IPS-18a (cell line): Measurements from ENCODE around the gene EHF.

Experiments
- H3K27ac ChIP-seq: one replicate; pipeline ENCODE4 v1.5.1; 2013; ENCODE audit warnings: low read length
- H3K27me3 ChIP-seq: one replicate; pipeline ENCODE4 v1.6.1; 2013; ENCODE audit warnings: mild to moderate bottlenecking, low read length; ENCODE audit not compliant: control insufficient read depth, insufficient read depth
- H3K36me3 ChIP-seq: one replicate; pipeline ENCODE4 v1.6.1; 2013; ENCODE audit warnings: low read depth, low read length; ENCODE audit not compliant: control insufficient read depth
- H3K4me1 ChIP-seq: one replicate; pipeline ENCODE4 v1.6.1; 2013; ENCODE audit warnings: low read depth, low read length; ENCODE audit not compliant: control insufficient read depth
- H3K4me3 ChIP-seq: one replicate; pipeline ENCODE4 v1.5.1; 2013; ENCODE audit warnings: low read length
- H3K9ac ChIP-seq: one replicate; pipeline ENCODE4 v1.6.1; 2013; ENCODE audit warnings: mild to moderate bottlenecking, low read length, moderate library complexity
- H3K9me3 ChIP-seq: one replicate; pipeline ENCODE4 v1.6.1; 2013; ENCODE audit warnings: low read depth, low read length; ENCODE audit not compliant: control insufficient read depth

The EHF gene

DNA sequence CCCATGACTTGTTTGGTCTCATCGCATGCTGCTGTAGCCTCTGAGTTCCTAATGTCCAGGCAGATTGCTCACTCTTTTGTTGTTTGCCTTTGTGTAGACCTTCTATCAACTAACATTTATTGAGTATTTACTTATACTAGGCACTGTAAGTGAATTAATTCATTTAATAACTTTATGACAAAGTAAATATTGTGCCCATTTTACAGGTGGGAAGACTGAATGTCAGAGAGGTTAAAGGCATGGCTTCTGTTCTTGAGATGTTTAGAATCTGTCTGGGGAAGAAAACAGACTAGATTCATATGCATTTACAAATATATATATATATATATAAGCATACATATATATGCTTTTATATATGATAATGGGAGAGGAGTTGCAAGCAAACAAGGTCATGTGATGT lies 27.1 kb downstream of the EHF start:
- Histone ChIP-seq H3K27me3 (no peaks in the 10 kb centered on the region), H3K27ac (no peak overlapping the region), H3K36me3 (no peaks in the 10 kb centered on the region), H3K9me3 (no peaks in the 10 kb centered on the region), H3K4me1 (peaks cover 14% of the 10 kb centered on the region), H3K9ac (no peak overlapping the region), H3K4me3 (no peak overlapping the region)

DNA sequence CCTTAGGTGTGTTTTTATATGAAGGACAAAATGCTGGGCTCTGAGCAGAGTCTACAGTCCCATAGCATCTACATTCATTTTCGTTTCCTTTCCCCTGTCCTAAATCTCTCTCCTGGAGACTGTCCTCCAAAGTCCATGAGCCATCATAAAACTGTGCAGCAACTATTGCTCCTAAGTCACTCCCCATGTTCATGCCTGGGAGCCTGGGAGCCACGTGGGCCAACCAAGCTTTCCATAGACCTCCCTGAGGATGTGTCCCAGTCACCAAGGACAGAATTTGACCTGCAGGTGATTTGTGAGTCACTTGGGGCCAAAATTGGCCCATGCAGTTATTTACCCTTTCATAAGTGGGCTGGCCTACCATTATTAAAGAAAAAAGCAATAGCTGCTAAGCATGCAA lies 28.7 kb downstream of the EHF start:
- no peaks in the 10 kb centered on the region for H3K36me3 ChIP-seq

DNA sequence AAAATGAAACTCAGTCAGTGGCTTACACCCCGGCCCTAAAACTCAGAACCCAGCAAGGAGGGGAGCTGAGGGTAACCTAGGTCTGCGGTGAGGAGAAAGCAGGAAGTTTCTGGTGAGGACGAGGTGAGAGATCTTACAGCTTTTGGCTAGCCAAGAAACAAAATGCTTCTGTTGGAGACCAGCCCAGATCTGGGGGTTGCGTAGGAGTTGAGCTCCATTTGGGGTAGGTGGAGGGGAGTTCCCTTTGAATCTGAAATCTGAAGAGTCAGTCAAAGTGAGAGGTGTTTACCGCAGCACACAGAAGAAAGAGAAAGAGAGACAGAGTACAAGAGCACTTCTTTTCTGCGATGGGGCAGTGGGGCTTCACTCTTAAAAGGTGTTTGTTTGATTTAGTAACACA lies 29.6 kb downstream of the EHF start:
- Histone ChIP-seq H3K36me3 (no peaks in the 10 kb centered on the region), H3K9ac (no peak overlapping the region), H3K4me3 (no peak overlapping the region), H3K27ac (no peak overlapping the region), H3K4me1 (peaks cover 25% of the 10 kb centered on the region), H3K9me3 (no peaks in the 10 kb centered on the region), H3K27me3 (no peaks in the 10 kb centered on the region)

More for the DNA sequence above, 28.7 kb downstream of the EHF start:
- Histone ChIP-seq H3K27ac (no peak overlapping the region), H3K4me3 (no peak overlapping the region), H3K27me3 (no peaks in the 10 kb centered on the region), H3K9ac (no peak overlapping the region), H3K4me1 (peaks cover 16% of the 10 kb centered on the region), H3K9me3 (no peaks in the 10 kb centered on the region)

DNA sequence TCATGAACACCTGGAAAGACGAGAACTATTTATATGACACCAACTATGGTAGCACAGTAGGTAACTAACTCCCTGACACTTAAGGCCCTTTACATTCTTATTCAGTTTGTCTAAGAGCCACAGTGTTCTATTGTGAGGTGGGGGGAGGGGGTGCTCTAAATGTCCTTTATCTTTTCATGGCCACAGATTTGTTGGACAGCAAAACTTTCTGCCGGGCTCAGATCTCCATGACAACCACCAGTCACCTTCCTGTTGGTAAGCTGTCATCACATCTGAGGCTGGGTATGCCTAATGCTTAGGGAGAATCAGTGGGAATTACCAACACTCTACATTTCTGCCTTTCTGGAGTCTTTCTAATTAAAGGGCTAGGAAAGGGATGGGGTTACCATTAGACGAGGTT lies 30.7 kb downstream of the EHF start:
- Histone ChIP-seq H3K9me3 (no peaks in the 10 kb centered on the region), H3K27ac (no peak overlapping the region), H3K36me3 (no peaks in the 10 kb centered on the region), H3K9ac (no peak overlapping the region), H3K4me3 (no peak overlapping the region), H3K4me1 (peaks cover 26% of the 10 kb centered on the region), H3K27me3 (no peaks in the 10 kb centered on the region)

DNA sequence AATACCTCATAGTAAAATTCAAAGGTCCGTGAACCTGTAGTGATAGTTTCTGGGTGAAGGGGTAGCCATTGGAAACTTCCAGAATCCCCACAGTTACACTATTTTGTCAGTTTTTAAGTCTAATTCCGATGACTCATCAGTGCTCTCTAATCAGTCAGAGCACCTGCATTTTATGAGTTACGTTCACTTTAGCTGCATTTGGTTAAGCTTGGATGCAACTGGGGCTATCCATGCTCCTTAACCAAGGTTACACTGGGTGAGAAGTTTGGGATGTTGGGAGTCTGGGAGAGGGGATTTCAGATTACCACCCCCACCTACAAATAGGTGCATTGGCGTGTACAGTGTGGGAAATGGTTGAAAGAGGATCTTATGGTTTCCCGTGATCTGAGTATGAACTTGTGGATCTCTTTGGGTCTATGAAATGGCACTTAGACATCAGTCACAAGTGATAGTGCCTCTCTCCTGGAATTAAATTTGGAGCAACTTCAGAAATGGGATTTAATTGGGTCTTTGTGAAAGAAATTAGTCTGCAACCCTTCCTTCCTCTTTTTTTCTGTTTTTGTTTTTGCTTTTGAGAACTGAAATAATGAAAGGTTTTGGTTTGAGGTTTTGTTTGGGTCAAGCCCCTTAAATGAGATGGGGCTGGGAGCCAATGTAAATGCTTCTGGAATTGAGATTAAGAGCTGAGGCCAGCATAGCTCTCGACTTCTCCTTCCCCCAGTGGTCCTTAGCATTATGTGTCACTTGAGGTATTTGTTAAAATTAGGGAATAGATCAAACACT lies 31.5 kb downstream of the EHF start:
- H3K4me3 ChIP-seq, result no peak overlapping the region
- H3K9ac ChIP-seq, result no peak overlapping the region
- no peaks in the 10 kb centered on the region for H3K27me3 ChIP-seq
- no peaks in the 10 kb centered on the region for H3K9me3 ChIP-seq
- H3K4me1 ChIP-seq, result peaks cover 26% of the 10 kb centered on the region
- H3K27ac ChIP-seq, result no peak overlapping the region
- no peaks in the 10 kb centered on the region for H3K36me3 ChIP-seq

DNA sequence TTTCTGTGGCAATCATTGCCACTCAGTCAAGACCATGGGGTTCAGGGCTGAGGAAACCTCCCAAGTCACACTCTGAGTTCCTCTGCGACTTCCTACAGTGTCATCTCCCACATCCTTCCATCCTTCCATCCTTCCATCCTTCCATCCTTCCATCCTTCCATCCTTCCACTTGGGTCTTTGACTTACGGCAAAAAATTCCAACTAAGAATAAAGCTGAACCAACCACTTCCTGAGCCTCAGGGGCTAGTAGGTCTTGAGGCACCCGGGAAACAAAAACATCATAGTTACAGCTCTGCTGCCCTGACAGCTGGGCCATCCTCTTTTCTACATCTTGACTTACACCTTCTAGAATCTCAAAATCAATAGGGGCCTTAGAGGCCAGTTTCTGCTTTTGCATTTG lies 32.1 kb downstream of the EHF start:
- H3K27ac ChIP-seq, result no peak overlapping the region
- H3K27me3 ChIP-seq, result no peaks in the 10 kb centered on the region
- H3K4me3 ChIP-seq, result no peak overlapping the region
- H3K36me3 ChIP-seq, result no peaks in the 10 kb centered on the region
- no peak overlapping the region for H3K9ac ChIP-seq
- no peaks in the 10 kb centered on the region for H3K9me3 ChIP-seq
- H3K4me1 ChIP-seq, result peaks cover 26% of the 10 kb centered on the region

DNA sequence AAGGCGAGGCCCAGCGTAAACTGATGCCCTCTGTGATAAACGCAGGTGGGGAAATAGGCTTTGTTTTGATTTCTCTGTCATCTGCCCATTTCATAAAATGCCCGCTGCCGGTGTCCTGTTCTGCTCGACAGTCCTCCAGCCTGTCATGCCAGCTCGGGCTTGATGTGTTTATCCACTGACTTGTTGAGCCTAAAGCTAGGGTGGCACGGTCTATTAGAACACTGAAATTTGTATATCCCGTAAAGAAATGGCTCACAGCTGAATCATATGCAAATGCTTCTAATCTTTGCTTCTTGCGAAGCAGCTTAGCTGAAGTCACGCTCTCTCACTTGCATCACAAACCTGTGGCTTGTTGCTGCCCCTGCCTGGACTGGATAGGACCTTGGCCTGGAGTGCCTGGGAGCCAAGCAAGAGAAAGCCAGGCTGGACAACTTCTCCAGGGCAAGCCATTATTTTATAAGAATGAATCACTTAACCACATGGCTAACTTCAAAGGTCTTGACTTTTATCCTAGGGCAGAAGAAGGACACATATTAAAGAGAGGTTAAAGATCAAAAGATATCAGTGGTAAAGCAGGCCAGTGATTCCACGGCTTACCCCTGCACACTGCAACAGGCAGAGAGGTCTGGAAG lies 33.1 kb downstream of the EHF start:
- Histone ChIP-seq H3K27me3 (no peaks in the 10 kb centered on the region), H3K9ac (no peak overlapping the region), H3K4me1 (peaks cover 26% of the 10 kb centered on the region), H3K4me3 (no peak overlapping the region), H3K27ac (no peak overlapping the region), H3K36me3 (no peaks in the 10 kb centered on the region), H3K9me3 (no peaks in the 10 kb centered on the region)

DNA sequence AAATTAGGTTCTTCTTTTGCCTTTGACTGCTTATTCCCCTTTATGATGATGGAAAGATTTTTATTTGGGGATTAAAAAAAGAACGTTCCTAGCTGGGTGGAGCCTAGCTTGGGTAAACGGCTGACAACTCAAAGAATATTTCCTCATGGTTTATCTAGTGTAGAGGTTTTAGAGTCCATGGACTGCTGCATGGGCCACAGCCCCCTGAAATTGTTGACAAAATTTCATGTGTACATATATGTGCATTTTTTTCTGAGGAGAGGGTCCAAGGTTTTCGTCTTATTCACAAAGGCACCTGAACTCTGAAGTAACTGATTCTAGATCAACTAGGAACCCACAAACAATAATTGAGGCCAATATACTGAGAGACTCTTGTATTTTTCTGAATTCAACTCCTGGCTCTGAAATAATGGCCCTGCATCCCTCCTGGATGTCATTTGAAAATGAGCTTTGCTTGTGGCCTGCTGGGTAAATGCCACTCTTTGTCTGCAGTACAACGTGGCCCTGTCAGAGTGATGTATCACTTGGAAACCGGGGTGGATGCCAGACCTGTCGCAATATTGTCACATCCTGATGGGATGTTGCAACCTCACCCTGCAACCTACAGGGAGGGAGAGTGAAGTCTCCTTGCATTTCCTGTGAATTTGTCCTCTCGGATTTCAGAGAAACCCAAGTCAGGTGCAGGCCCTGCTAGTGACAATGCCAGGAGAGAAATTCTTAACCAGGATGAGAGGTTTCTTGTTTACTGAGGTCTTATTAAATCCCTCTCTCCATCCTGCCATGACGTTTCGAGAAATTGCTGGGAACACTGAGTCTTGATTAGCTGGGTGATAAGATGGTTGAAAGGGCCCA lies 33.8 kb downstream of the EHF start:
- H3K27me3 ChIP-seq, result no peaks in the 10 kb centered on the region
- H3K4me3 ChIP-seq, result no peak overlapping the region
- no peak overlapping the region for H3K9ac ChIP-seq
- peaks cover 26% of the 10 kb centered on the region for H3K4me1 ChIP-seq
- H3K9me3 ChIP-seq, result no peaks in the 10 kb centered on the region
- no peak overlapping the region for H3K27ac ChIP-seq
- no peaks in the 10 kb centered on the region for H3K36me3 ChIP-seq

DNA sequence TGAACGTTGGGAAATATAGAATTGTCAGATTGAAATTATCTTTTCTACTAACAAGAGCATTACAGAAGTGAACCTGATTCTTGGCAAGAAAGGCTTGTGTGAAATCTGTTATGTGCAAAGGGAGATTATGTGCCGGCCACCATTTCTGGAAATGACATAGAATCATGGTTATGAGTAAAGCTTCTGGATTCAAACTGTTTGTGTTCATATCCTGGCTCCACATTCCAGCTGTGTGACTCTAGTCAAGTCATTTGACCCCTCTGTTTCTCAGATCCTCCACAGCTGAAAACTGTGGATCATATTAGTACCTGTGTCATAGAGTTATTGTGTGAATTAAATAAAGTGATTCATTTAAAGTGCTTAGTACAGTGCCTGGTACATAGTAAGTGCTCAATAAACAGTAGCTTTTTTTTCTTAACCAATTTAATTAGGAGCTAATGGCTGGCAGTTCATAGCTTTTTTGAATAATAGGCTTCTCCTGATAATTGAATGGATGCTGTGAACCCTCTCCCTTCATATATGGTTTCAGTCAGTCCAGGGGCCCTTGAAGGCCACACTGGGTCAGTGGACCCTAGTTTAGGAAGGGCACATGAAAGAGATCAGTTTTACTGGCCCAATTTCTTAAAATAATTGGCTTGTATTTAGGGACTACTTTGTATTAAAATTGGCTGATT lies 34.6 kb downstream of the EHF start:
- Histone ChIP-seq H3K9me3 (no peaks in the 10 kb centered on the region), H3K4me3 (no peak overlapping the region), H3K4me1 (peaks cover 26% of the 10 kb centered on the region), H3K27ac (no peak overlapping the region), H3K27me3 (no peaks in the 10 kb centered on the region), H3K9ac (no peak overlapping the region), H3K36me3 (no peaks in the 10 kb centered on the region)

DNA sequence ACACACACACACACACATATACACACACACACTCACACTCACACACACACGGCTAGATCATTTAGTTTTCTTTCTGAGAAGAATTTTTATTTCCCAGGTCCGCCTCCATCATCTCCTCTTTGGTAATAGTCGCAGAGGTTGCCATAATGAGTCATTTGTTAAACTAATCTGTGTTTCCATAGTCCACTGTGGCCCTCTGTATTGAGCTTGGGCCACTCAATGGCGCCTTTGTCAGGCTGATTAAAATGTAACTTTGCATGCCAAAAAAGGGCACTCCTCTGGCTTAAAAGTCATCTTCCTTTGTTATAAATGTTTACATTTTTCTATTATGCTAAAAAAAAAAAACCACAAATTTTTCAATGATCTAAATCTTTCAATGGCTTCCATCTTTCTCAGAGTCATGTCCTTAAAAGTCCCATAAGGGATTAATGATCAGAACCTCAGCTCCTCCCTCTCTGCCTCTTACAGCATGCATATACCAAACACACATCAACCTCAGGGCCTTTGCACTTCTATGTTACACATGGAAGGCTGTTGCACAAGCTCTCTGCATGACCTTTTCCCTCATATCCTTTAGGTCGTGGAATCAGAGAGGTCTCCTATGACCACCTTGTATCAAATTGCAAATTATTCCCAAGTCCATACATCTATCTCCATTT lies 35.3 kb downstream of the EHF start:
- Histone ChIP-seq H3K4me1 (peaks cover 24% of the 10 kb centered on the region), H3K9me3 (no peaks in the 10 kb centered on the region), H3K9ac (no peak overlapping the region), H3K27me3 (no peaks in the 10 kb centered on the region), H3K4me3 (no peak overlapping the region), H3K36me3 (no peaks in the 10 kb centered on the region), H3K27ac (no peak overlapping the region)
